IMR-90 (cell line): ENCODE results near the gene FEN1. TPM values are rescaled to one million over a fixed set of nuclear protein-coding genes. Genes with fewer than 3 reads are reported as not detected.

Source experiments
- ATAC-seq: fragments of 200-7000 bp; cut with Tn5 transposase; 2 replicates; pipeline ENCODE4 v1.9.1; 2020; ENCODE audit warnings: low read depth, mild to moderate bottlenecking, moderate library complexity
- BruUV-seq: library from RNA; stranded (reverse); fragments of 400-500 nt; replicated peaks from 2 replicates; lab custom pipeline; 2021; lab: Mats Ljungman, UMichigan
- CTCF ChIA-PET: fragments of 300-600 bp; formaldehyde crosslinking; extraction: SDS; loops from one replicate; lab custom pipeline; 2021; ENCODE audit warnings: antibody characterized with exemption; lab: Yijun Ruan, JAX
- POLR2A ChIA-PET: fragments of 300-600 bp; sonication (Branson Sonifier 250); formaldehyde crosslinking; loops from one replicate; lab custom pipeline; 2022; ENCODE audit warnings: antibody characterized with exemption; ENCODE audit not compliant: unreplicated experiment; lab: Charles Lee
- DNase-seq: peaks from one replicate; pipeline ENCODE4 v3.0.0; 2013
- H2AFZ ChIP-seq: replicated peaks from 2 replicates; pipeline ENCODE3; 2013; ENCODE audit warnings: low read length, mild to moderate bottlenecking; ENCODE audit not compliant: poor library complexity
- H2AK5ac ChIP-seq: 2 replicates; pipeline ENCODE4 v1.6.1; 2013; ENCODE audit warnings: low read depth, low read length, inconsistent platforms
- H2AK9ac ChIP-seq: replicated peaks from 2 replicates; pipeline ENCODE3; 2013; ENCODE audit warnings: mild to moderate bottlenecking, low read depth, low read length, moderate library complexity; ENCODE audit not compliant: poor library complexity
- H2BK120ac ChIP-seq: 2 replicates; pipeline ENCODE4 v1.6.1; 2013; ENCODE audit warnings: low read depth, low read length, inconsistent platforms
- H2BK15ac ChIP-seq: 3 replicates; pipeline ENCODE4 v1.6.1; 2013; ENCODE audit warnings: low read depth, low read length, inconsistent platforms
- H2BK20ac ChIP-seq: 2 replicates; pipeline ENCODE4 v1.6.1; 2013; ENCODE audit warnings: low read depth, mild to moderate bottlenecking, inconsistent platforms, low read length, moderate library complexity
- H2BK5ac ChIP-seq: 2 replicates; pipeline ENCODE4 v1.6.1; 2013; ENCODE audit warnings: mild to moderate bottlenecking, low read depth, low read length, inconsistent platforms; ENCODE audit not compliant: poor library complexity, severe bottlenecking
- H3K14ac ChIP-seq: replicated peaks from 2 replicates; pipeline ENCODE4 v1.6.1; 2013; ENCODE audit warnings: low read depth, low read length, inconsistent platforms
- H3K18ac ChIP-seq: 2 replicates; pipeline ENCODE4 v1.6.1; 2013; ENCODE audit warnings: low read depth, low read length, control low read depth
- H3K23ac ChIP-seq: 2 replicates; pipeline ENCODE4 v1.6.1; 2013; ENCODE audit warnings: low read depth, low read length, inconsistent platforms
- H3K27ac ChIP-seq: 2 replicates; pipeline ENCODE4 v1.5.1; 2013; ENCODE audit warnings: mild to moderate bottlenecking, control low read depth, low read length; ENCODE audit not compliant: insufficient read depth
- H3K27me3 ChIP-seq: 2 replicates; pipeline ENCODE4 v1.6.1; 2013; ENCODE audit warnings: low read length; ENCODE audit not compliant: control insufficient read depth, insufficient read depth
- H3K36me3 ChIP-seq: 2 replicates; pipeline ENCODE4 v1.6.1; 2013; ENCODE audit warnings: low read length, mixed read lengths; ENCODE audit not compliant: control insufficient read depth, insufficient read depth
- H3K4ac ChIP-seq: 2 replicates; pipeline ENCODE4 v1.6.1; 2013; ENCODE audit warnings: low read depth, low read length, inconsistent platforms
- H3K4me1 ChIP-seq: 2 replicates; pipeline ENCODE4 v1.6.1; 2013; ENCODE audit warnings: low read length, mixed read lengths; ENCODE audit not compliant: control insufficient read depth, insufficient read depth
- H3K4me2 ChIP-seq: 2 replicates; pipeline ENCODE4 v1.6.1; 2013; ENCODE audit warnings: low read depth, mild to moderate bottlenecking, control low read depth, low read length, moderate library complexity
- H3K4me3 ChIP-seq: 2 replicates; pipeline ENCODE4 v1.5.1; 2013; ENCODE audit warnings: low read depth, mild to moderate bottlenecking, control low read depth, low read length, moderate library complexity; ENCODE audit not compliant: insufficient read depth
- H3K56ac ChIP-seq: 2 replicates; pipeline ENCODE4 v1.6.1; 2013; ENCODE audit warnings: low read length, inconsistent platforms; ENCODE audit not compliant: insufficient read depth; ENCODE audit errors: extremely low read depth
- H3K79me1 ChIP-seq, 2 experiments: 2 replicates each; pipeline ENCODE4 v1.6.1; 2013; ENCODE audit warnings: low read length in 2 of 2, inconsistent platforms in 1 of 2, low read depth in 1 of 2
- H3K9ac ChIP-seq: 2 replicates; pipeline ENCODE4 v1.6.1; 2013; ENCODE audit warnings: low read depth, low read length, control low read depth
- H3K9me1 ChIP-seq: 2 replicates; pipeline ENCODE4 v1.6.1; 2013; ENCODE audit warnings: low read length, inconsistent platforms; ENCODE audit not compliant: insufficient read depth
- H3K9me3 ChIP-seq: 2 replicates; pipeline ENCODE4 v1.6.1; 2013; ENCODE audit warnings: low read length; ENCODE audit not compliant: control insufficient read depth, insufficient read depth
- H4K20me1 ChIP-seq: 2 replicates; pipeline ENCODE4 v1.6.1; 2013; ENCODE audit warnings: low read length, inconsistent platforms; ENCODE audit not compliant: insufficient read depth
- H4K5ac ChIP-seq: 2 replicates; pipeline ENCODE4 v1.6.1; 2013; ENCODE audit warnings: mild to moderate bottlenecking, low read depth, low read length, control low read depth
- H4K8ac ChIP-seq, 2 experiments: 2 replicates each; pipeline ENCODE4 v1.6.1; 2013; ENCODE audit warnings: low read depth in 2 of 2, low read length in 2 of 2, control low read depth in 1 of 2, inconsistent platforms in 1 of 2
- H4K91ac ChIP-seq: 2 replicates; pipeline ENCODE4 v1.6.1; 2013; ENCODE audit warnings: low read depth, low read length, inconsistent platforms; ENCODE audit not compliant: insufficient read depth
- BHLHE40 ChIP-seq: fragments of 150-350 bp; IDR thresholded peaks from 2 replicates; pipeline ENCODE4 v1.6.1; 2016; ENCODE audit warnings: mild to moderate bottlenecking, low read depth, low read length
- CEBPB ChIP-seq: IDR thresholded peaks from 2 replicates; pipeline ENCODE4 v1.6.1; 2012; ENCODE audit warnings: low read depth, low read length, improper control_type of control experiment
- CHD1 ChIP-seq: IDR thresholded peaks from 2 replicates; pipeline ENCODE4 v1.6.1; 2012; ENCODE audit warnings: low read depth, low read length, improper control_type of control experiment
- FOS ChIP-seq: fragments of 150-350 bp; IDR thresholded peaks from 2 replicates; pipeline ENCODE4 v1.6.1; 2016; ENCODE audit warnings: low read depth, low read length
- MAFK ChIP-seq: IDR thresholded peaks from 2 replicates; pipeline ENCODE4 v1.6.1; 2012; ENCODE audit warnings: low read depth, low read length, improper control_type of control experiment
- MAZ ChIP-seq: IDR thresholded peaks from 2 replicates; pipeline ENCODE4 v1.6.1; 2012; ENCODE audit warnings: low read depth, mild to moderate bottlenecking, low read length, improper control_type of control experiment, moderate library complexity, borderline replicate concordance
- MXI1 ChIP-seq: IDR thresholded peaks from 2 replicates; pipeline ENCODE4 v1.6.1; 2012; ENCODE audit warnings: low read depth, mild to moderate bottlenecking, low read length, moderate library complexity, borderline replicate concordance
- NFE2L2 ChIP-seq: fragments of 150-350 bp; IDR thresholded peaks from 2 replicates; pipeline ENCODE4 v1.6.1; 2016; ENCODE audit warnings: low read depth, mild to moderate bottlenecking, low read length
- POLR2A ChIP-seq: IDR thresholded peaks from 2 replicates; pipeline ENCODE4 v1.6.1; 2012; ENCODE audit warnings: mild to moderate bottlenecking, low read depth, low read length
- RAD21 ChIP-seq: IDR thresholded peaks from 2 replicates; pipeline ENCODE4 v1.6.1; 2012; ENCODE audit warnings: low read length, improper control_type of control experiment
- RCOR1 ChIP-seq: IDR thresholded peaks from 2 replicates; pipeline ENCODE4 v1.6.1; 2012; ENCODE audit warnings: mild to moderate bottlenecking, low read length, improper control_type of control experiment; ENCODE audit not compliant: insufficient replicate concordance
- RFX5 ChIP-seq: IDR thresholded peaks from 2 replicates; pipeline ENCODE4 v1.8.0; 2012; ENCODE audit warnings: low read depth, mild to moderate bottlenecking, low read length, moderate library complexity
- SMC3 ChIP-seq: fragments of 150-350 bp; IDR thresholded peaks from 2 replicates; pipeline ENCODE4 v1.6.1; 2016; ENCODE audit warnings: low read depth, mild to moderate bottlenecking, antibody characterized with exemption, low read length, moderate library complexity
- WGBS, 2 experiments: methylation state at CpG; one replicate each; pipeline versions ENCODE4 v1.1.5 to v1.1.7; 2013; ENCODE audit warnings: missing lambda C conversion rate in 2 of 2; ENCODE audit not compliant: insufficient read length in 1 of 2; ENCODE audit errors: extremely low coverage in 2 of 2; 5-methylcytosine and 5-hydroxymethylcytosine counted together
- dilution Hi-C: fragments of 300-500 bp; cut with HindIII; formaldehyde crosslinking; loops from one replicate; pipeline ENCODE4 v1.14.3; 2018; ENCODE audit warnings: low sequenced_read_pairs; ENCODE audit not compliant: unreplicated experiment
- in situ Hi-C: fragments of 300-500 bp; cut with MboI; formaldehyde crosslinking; loops from 3 replicates; pipeline ENCODE4 v1.14.3; 2019; ENCODE audit warnings: low sequenced_read_pairs, inconsistent platforms, mixed read lengths
- intact Hi-C: fragments of 100-400 bp; cut with micrococcal nuclease; formaldehyde crosslinking; loops from 2 replicates; pipeline ENCODE4 v1.10.0; 2022
- polyA plus RNA-seq, 3 experiments: library from polyadenylated mRNA; depleted of rRNA; stranded (reverse); fragments of >200 nt; gene quantifications; 2 replicates each; pipeline ENCODE4 v1.2.3, GENCODE V29; 2012; ENCODE audit warnings: low replicate concordance in 1 of 3
- total RNA-seq: library from RNA; depleted of rRNA; stranded (reverse); fragments of >200 nt; gene quantifications from 2 replicates; pipeline ENCODE4 v1.2.3, GENCODE V29; 2012
- TF ChIP-seq, protein P1 (sequence below): conservative IDR thresholded peaks from 2 replicates; pipeline ENCODE4 v1.5.1; 2012; ENCODE audit warnings: mild to moderate bottlenecking, low read depth, low read length, improper control_type of control experiment
- TF ChIP-seq, protein P2 (sequence below): fragments of 150-350 bp; IDR thresholded peaks from 2 replicates; pipeline ENCODE4 v1.6.1; 2016; ENCODE audit warnings: low read depth, mild to moderate bottlenecking, low read length, moderate library complexity, borderline replicate concordance
- TF ChIP-seq, protein P3 (sequence below): fragments of 150-350 bp; IDR thresholded peaks from 2 replicates; pipeline ENCODE4 v1.6.1; 2017; ENCODE audit warnings: mild to moderate bottlenecking, antibody characterized with exemption, low read length, low read depth

Gene FEN1
- total and polyA plus RNA-seq, 2 of the 4 experiments (the other 2 are of a cell fraction): 23.0 to 41.9 TPM

DNA sequence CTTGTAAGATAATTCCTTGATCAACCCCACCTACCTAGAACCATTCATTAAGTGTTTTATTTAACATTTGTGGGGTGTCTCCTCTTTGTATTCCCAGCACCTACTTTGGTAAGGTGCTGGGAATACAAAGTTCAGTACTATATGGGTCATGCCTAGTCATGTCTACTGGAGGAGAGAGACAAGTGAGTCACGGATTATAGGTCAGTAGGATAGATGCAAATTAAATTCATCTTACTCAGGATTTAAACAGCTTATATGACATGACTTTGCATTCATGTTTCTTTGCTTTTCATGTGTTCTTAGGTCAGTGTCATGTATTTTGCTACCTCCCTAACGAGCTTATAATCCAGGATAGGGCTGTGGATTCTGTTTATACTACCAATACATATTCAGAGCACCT, 27.5 kb downstream of the FEN1 start:
- Histone ChIP-seq H4K5ac (no peak overlapping the region; the same call in 1 of the 2 replicates), H3K4ac (no peak overlapping the region), H3K79me1 (peaks cover 0 to 16% of the 10 kb centered on the region in 2 experiments; a peak in 2 of 4 replicates), H2AK9ac (no peak overlapping the region), H2AFZ (no peak overlapping the region), H3K18ac (peak overlapping the region; percentile 53; the same call in 1 of the 2 replicates), H3K27me3 (no peaks in the 10 kb centered on the region), H2BK15ac (peak overlapping the region; percentile 36; the same call in 1 of the 3 replicates), H3K9me3 (no peaks in the 10 kb centered on the region), H3K4me1 (peaks cover 5% of the 10 kb centered on the region; the same call in 1 of the 2 replicates), H3K9ac (no peak overlapping the region), H3K23ac (no peak overlapping the region), H3K56ac (no peak overlapping the region), H2BK20ac (peak overlapping the region; percentile 53; the same call in 1 of the 2 replicates), H3K4me3 (no peak overlapping the region), H2BK120ac (peak overlapping the region; percentile 41; the same call in 1 of the 2 replicates), H4K91ac (no peak overlapping the region), H3K36me3 (no peaks in the 10 kb centered on the region), H3K9me1 (no peaks in the 10 kb centered on the region), H3K27ac (no peak overlapping the region), H4K8ac (peak overlapping the region in 1 of 2 experiments; percentile 48; a peak in 1 of 4 replicates), H2AK5ac (peak overlapping the region; percentile 69; the same call in 1 of the 2 replicates), H3K14ac (peak overlapping the region; percentile 55; the same call in 1 of the 2 replicates), H4K20me1 (no peaks in the 10 kb centered on the region), H2BK5ac (peak overlapping the region; percentile 47), H3K4me2 (no peak overlapping the region; the same call in 1 of the 2 replicates)
- peak; percentile 65 for DNase-seq
- no peak for ATAC-seq
- ChIA-PET POLR2A (no interaction called here), CTCF (interaction anchor here (1.2 kb wide), 1 partner anchor 23 kb away, joined by 3 read pairs; no protein-coding TSS in a partner anchor)
- dilution Hi-C loops (no loop called here), intact Hi-C loops (no loop called here), in situ Hi-C loops (no loop called here)
- no TSS peak for BruUV-seq
- no peak for TF ChIP-seq MAZ
- no peak for TF ChIP-seq POLR2A
- no peak for TF ChIP-seq BHLHE40
- no peak for TF ChIP-seq SMC3
- TF ChIP-seq RAD21: no peak
- no peak for TF ChIP-seq CEBPB
- TF ChIP-seq, protein P1, sequence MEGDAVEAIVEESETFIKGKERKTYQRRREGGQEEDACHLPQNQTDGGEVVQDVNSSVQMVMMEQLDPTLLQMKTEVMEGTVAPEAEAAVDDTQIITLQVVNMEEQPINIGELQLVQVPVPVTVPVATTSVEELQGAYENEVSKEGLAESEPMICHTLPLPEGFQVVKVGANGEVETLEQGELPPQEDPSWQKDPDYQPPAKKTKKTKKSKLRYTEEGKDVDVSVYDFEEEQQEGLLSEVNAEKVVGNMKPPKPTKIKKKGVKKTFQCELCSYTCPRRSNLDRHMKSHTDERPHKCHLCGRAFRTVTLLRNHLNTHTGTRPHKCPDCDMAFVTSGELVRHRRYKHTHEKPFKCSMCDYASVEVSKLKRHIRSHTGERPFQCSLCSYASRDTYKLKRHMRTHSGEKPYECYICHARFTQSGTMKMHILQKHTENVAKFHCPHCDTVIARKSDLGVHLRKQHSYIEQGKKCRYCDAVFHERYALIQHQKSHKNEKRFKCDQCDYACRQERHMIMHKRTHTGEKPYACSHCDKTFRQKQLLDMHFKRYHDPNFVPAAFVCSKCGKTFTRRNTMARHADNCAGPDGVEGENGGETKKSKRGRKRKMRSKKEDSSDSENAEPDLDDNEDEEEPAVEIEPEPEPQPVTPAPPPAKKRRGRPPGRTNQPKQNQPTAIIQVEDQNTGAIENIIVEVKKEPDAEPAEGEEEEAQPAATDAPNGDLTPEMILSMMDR: no peak
- no peak for TF ChIP-seq RFX5
- TF ChIP-seq, protein P2, sequence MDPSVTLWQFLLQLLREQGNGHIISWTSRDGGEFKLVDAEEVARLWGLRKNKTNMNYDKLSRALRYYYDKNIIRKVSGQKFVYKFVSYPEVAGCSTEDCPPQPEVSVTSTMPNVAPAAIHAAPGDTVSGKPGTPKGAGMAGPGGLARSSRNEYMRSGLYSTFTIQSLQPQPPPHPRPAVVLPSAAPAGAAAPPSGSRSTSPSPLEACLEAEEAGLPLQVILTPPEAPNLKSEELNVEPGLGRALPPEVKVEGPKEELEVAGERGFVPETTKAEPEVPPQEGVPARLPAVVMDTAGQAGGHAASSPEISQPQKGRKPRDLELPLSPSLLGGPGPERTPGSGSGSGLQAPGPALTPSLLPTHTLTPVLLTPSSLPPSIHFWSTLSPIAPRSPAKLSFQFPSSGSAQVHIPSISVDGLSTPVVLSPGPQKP: no peak
- TF ChIP-seq FOS: peak; percentile 42; the same call in 1 of the 2 replicates
- no peak for TF ChIP-seq MXI1
- TF ChIP-seq MAFK: peak; percentile 24; the same call in 1 of the 2 replicates
- TF ChIP-seq CHD1: no peak
- TF ChIP-seq RCOR1: no peak
- TF ChIP-seq, protein P3, sequence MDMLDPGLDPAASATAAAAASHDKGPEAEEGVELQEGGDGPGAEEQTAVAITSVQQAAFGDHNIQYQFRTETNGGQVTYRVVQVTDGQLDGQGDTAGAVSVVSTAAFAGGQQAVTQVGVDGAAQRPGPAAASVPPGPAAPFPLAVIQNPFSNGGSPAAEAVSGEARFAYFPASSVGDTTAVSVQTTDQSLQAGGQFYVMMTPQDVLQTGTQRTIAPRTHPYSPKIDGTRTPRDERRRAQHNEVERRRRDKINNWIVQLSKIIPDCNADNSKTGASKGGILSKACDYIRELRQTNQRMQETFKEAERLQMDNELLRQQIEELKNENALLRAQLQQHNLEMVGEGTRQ: no peak
- peak; percentile 68; the same call in 1 of the 2 replicates for TF ChIP-seq NFE2L2
- no CpG with 5 or more reads among the region's 2 CpGs for WGBS, 2 experiments
